ENCODE measurements around the gene VAT1L.

VAT1L gene

DNA sequence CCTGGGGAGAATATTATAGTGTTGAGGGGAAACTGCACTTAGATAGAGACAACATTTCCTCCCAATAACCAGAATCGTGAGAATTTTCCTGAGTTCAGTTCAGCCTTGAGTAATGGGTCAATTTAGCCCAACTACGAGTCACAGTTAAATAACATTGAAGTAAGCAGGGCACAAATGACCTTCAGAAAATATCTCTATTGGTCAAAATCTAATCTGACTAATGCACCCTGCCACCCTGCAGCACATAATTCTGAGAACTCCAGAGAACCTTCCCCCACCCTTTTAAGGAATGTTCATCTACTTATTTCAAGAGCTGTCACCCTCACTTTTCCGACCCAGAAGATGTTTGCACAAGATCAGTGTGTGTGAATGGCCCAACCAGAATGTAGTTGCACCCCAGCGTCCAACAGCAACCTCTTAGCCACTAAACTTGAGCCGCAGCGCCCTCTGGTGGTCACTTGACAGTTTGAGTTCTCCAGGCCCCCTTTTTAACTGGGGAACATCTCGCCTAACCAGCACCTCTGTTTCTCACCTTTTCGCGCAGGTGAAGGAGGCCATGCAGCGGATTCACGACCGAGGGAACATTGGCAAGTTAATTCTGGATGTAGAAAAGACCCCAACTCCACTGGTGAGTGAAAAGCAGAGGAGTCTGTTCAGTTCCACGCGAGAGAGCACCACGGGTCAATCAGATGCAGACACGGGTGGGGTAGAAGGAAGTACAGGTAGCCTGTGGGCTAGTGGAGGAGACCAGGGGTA, 183.1 kb downstream of the VAT1L start:
- peak; percentile 71 for TF ChIP-seq CTCF (IDR thresholded peaks at IDR 0.05; ENCODE audit: low read depth, low read length)
- H3K4me3 ChIP-seq (ENCODE audit: low read depth, low read length), result no peak overlapping the region

GRCh38 chr16:77972062-77972392, 183.7 kb downstream of the VAT1L start:
- TF ChIP-seq CTCF (IDR thresholded peaks at IDR 0.05; ENCODE audit: low read depth, low read length), result no peak
- no peak overlapping the region for H3K4me3 ChIP-seq (ENCODE audit: low read depth, low read length)

DNA sequence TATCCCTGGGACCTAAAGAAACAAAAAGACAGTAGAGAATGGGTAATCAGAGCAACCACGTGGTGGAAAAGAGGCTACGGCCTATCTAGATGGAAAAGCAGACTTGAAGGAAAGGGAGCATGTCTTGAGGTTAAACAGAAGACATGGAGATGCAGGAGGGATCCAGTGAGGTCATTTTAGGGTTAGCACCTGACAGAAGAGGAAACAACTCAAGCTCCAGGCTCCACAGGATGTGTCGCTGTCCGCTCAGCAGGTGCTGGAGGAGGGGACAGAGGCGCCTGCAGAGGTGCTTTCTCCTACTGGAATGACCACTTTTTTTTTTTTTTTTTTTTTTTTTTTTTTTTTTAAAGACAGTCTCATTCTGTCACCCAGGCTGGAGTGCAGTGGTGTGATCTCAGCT, 186.5 kb downstream of the VAT1L start:
- no peak for TF ChIP-seq CTCF (IDR thresholded peaks at IDR 0.05; ENCODE audit: low read depth, low read length)
- no peak overlapping the region for H3K4me3 ChIP-seq (ENCODE audit: low read depth, low read length)

- H3K4me3 ChIP-seq (ENCODE audit: low read depth, low read length), result no peak overlapping the region
- TF ChIP-seq CTCF (IDR thresholded peaks at IDR 0.05; ENCODE audit: low read depth, low read length), result no peak
Measured at GRCh38 chr16:77975942-77976341, 187.6 kb downstream of the VAT1L start.

DNA sequence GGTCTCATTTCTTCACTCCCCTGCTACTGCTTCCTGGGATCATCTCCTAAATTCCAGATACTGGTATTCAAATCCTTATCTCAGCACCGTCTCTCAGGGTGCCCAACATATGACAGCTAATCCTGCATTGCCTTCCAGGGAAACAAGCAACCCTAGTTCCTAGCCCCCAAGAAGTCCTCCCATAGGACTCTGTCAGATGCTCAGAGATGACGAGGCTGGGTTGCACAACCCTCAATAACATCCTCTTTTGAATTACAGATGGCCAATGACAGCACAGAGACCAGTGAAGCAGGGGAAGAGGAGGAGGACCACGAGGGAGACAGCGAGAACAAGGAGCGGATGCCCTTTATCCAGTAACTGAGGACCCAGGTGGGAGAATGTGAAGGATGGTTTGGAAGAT, 189.0 kb downstream of the VAT1L start:
- H3K4me3 ChIP-seq (ENCODE audit: low read depth, low read length), result no peak overlapping the region
- no peak for TF ChIP-seq CTCF (IDR thresholded peaks at IDR 0.05; ENCODE audit: low read depth, low read length)

DNA sequence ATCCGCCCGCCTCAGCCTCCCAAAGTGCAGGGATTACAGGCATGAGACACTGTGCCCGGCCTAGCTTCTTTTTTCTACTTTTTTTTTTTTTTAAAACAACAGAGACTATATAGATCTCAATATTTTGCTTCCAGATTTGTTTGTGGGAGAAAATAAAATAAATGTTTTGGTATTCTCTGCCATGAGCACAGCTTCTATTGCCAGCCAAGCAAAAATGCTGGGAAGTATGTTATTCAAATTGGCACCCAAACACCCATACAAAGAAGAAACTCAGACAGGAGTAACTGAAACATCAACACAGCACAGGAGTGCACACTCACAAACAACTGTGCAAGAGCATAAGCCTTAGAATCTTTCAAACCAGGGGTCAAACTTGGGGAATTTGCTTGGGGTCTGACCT, 196.7 kb downstream of the VAT1L start:
- H3K4me3 ChIP-seq (ENCODE audit: low read depth, low read length), result no peak overlapping the region
- no peak for TF ChIP-seq CTCF (IDR thresholded peaks at IDR 0.05; ENCODE audit: low read depth, low read length)

GRCh38 chr16:77986011-77986740, 197.8 kb downstream of the VAT1L start:
- no peak overlapping the region for H3K4me3 ChIP-seq (ENCODE audit: low read depth, low read length)
- no peak for TF ChIP-seq CTCF (IDR thresholded peaks at IDR 0.05; ENCODE audit: low read depth, low read length)

All from WI38 (cell line).